Kasumi-1 (cell line): ENCODE measurements around the gene OR2M3.
A peak's percentile ranks its signal among the peaks of the same experiment; 100 is the strongest.
"Not testable (repeated sequence)": the region's sequence is repeated elsewhere in the genome, so short reads cannot be mapped to it uniquely, and the experiment has no call there.

ENCODE experiments used
- DNase-seq, 2 experiments: peaks; one replicate each; lab custom pipeline; 2025; lab: John Stamatoyannopoulos, UW

Gene OR2M3

GRCh38 chr1:248196965-248197364 lies at the start of gene OR2M3:
TSS of gene OR2M3 (plus strand) at chr1:248197265. CDS start at chr1:248203068, 5,803 bp downstream.
- DNase-seq = no peak

GRCh38 chr1:248152056-248152827 lies 44.8 kb upstream of the OR2M3 start:
- no peak for DNase-seq

- peak in 1 of 2 experiments; percentile 4 for DNase-seq
Measured at GRCh38 chr1:248155927-248156326, 41.1 kb upstream of the OR2M3 start.

- DNase-seq = no peak
Measured at GRCh38 chr1:248158758-248159157, 38.3 kb upstream of the OR2M3 start.

GRCh38 chr1:248164031-248164430 lies 33.0 kb upstream of the OR2M3 start:
- DNase-seq = no peak

GRCh38 chr1:248165186-248165585 lies 31.9 kb upstream of the OR2M3 start:
- no peak for DNase-seq

- DNase-seq = no peak
Measured at GRCh38 chr1:248174521-248174920, 22.5 kb upstream of the OR2M3 start, which contains the start of gene OR2M2. TSS of gene OR2M2 (plus strand) at chr1:248174821. CDS start at chr1:248179986, 5,165 bp downstream.

DNA sequence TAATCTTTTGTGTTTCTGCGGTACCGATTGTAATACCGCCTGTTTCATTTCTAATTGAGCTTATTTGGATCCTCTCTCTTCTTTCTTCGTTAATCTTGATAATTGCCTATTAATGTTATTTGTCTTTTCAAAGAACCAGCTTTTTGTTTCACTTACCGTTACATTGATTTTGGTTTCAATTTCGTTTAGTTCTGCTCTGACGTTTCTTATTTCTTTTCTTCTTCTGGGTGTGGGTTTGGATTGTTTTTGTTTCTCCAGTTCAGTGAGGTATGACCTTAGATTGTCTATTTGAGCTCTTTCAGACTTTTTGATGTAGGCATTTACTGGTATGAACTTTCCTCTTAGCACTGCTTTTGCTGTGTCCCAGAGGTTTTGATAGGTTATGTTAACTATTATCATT lies 13.1 kb upstream of the OR2M3 start:
- DNase-seq = no peak

DNA sequence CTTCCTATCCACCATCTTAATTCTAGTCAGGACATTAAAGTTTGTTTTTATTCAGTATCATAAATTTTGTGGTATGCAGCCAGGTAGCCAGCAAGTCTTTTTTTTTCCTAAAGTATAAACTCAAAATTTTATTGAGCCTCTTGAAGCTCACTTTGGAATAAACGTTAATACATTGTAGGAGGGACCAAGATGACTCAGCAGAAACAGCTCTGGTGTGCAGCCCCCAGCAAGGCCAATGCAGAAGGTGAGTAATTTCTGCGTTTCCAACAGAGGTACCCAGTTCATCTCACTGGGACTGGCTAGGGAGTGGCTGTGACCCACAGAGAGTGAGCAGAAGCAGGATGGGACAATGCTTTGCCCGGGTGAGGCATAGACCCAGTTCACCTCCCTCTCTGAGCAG lies 9.7 kb upstream of the OR2M3 start:
- no peak for DNase-seq

DNA sequence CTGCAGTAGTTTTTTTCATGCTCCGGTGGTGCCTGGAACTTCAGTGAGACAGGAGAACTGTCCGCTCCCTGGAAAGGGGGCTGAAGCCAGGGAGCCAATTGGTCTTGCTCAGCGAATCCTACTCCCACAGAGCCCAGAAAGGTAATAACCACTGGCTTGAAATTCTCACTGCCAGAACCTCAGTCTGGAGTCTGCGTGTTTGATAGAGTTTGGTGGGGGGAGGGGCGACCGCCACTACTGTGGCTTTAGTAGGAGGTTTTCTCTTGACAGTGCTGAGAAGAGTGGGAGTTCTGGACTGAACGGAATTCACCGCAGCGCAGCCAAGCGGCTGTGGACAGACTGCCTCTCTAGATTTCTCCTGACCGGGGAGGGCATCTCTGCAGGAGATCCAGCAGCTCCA lies 8.0 kb upstream of the OR2M3 start:
- DNase-seq = no peak

- no peak for DNase-seq
Measured at GRCh38 chr1:248194117-248194516, 2.9 kb upstream of the OR2M3 start.

- DNase-seq = no peak
Measured at GRCh38 chr1:248215880-248216279, 18.8 kb downstream of the OR2M3 start.

DNA sequence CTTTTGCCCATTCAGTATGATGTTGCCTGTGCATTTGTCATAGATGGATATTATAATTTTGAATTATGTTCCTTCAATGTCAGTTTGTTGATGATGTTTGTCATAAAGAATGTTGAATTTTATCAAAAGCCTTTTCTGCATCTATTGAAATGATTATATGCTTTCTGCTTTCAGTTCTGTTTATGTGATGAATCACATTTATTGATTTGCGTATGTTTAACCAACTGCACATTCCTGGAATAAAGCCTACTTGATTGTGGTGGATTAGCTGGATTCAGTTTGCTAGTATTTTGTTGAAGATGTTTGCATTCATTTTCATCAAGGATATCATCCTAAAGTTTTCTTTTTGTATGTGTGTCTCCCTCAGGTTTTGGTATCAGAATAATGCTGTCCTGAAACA lies 28.5 kb downstream of the OR2M3 start:
- no peak for DNase-seq

DNA sequence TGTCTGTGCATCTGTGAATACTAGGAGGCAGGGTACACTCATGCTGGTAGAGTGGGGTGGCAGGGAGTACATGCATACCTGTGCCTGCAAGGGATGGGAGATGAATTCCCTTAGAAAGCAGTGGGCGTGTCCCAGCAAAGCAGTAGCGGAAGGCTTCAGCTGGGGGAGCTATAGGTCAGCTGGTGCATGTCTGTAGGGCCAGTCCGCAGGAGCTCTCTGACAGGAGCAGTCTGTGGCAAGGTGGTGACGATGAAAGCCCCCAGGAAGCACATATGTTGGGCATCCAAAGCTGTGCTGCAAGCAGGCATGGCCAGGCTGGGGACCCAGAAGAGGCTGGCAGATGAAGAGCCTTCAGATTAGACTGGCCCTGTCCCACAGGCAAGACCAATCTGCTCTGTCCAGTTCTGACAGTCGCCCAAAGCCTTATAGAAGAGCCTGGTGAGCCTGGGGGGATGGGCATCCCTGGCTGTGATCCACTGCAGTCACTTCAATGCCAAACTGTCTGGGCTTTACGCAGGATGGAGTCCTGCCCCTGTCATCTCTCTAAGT lies 32.4 kb downstream of the OR2M3 start:
- no peak for DNase-seq

DNA sequence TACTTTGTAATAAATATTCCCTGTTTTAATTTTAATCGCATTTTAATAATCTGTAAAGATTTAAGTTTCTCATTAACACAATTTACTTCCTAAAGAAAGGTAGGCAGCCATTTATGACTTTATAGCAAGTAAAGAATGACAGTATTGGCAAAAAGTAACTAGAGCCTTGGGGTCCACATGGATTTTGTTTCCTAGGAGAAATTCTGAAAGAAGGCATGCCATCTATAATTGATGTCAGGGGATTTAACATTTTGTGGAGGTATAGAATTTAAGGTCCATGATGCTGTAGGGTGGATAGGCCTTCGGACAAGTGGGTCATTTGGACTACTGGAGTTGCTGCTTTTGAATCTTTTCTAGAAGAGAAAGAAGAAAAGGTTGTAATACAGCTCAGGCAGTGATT lies 34.1 kb downstream of the OR2M3 start, which contains the start of gene OR2M4:
OR2M4 (plus strand) TSS at position 301 of the 400 bp plus-strand sequence. CDS start 7,512 bp downstream, outside the sequence.
- DNase-seq = no peak

DNA sequence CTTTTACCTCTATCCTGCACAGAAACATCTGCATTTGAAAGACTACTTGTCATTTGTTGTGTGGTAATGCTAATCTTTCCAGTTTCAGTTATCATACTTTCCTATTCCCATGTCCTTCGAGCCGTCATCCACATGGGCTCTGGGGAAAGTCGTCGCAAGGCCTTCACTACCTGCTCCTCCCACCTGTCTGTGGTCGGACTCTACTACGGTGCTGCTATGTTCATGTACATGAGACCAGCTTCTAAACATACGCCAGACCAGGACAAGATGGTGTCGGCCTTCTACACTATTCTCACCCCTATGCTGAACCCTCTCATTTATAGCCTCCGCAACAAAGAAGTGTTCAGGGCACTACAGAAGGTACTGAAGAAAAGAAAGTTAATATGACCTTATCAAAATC lies 42.4 kb downstream of the OR2M3 start:
- DNase-seq = no peak

- DNase-seq = peak; percentile 81 to 83
Measured at GRCh38 chr1:248243204-248243603, 46.1 kb downstream of the OR2M3 start.

GRCh38 chr1:248259309-248259708 lies 62.2 kb downstream of the OR2M3 start:
- not testable (repeated sequence) for DNase-seq
